Dendritic cell treated with granulocyte-macrophage colony-stimulating factor and Interleukin-4, amounts not matched to agents 40 ng/mL and 50 ng/mL, for 4 days (primary cell): ENCODE data around the gene HMCN2.
"Not testable (repeated sequence)": the region's sequence is repeated elsewhere in the genome, so short reads cannot be mapped to it uniquely, and the experiment has no call there.

Experiments
- H3K27ac Mint-ChIP-seq: one replicate; pipeline ENCODE4 v1.8.0; 2022; ENCODE audit warnings: mild to moderate bottlenecking, mixed read lengths
- H3K27me3 Mint-ChIP-seq: one replicate; pipeline ENCODE4 v1.8.0; 2022; ENCODE audit warnings: mild to moderate bottlenecking, mixed read lengths
- H3K36me3 Mint-ChIP-seq: one replicate; pipeline ENCODE4 v1.8.0; 2022; ENCODE audit warnings: low read depth, mixed read lengths
- H3K4me1 Mint-ChIP-seq: one replicate; pipeline ENCODE4 v1.8.0; 2022; ENCODE audit warnings: low read depth, mixed read lengths
- H3K4me3 Mint-ChIP-seq: one replicate; pipeline ENCODE4 v1.8.0; 2022; ENCODE audit warnings: mild to moderate bottlenecking, moderate library complexity, mixed read lengths
- H3K9me3 Mint-ChIP-seq: one replicate; pipeline ENCODE4 v1.8.0; 2022; ENCODE audit warnings: mixed read lengths
- intact Hi-C: fragments of 100-400 bp; cut with micrococcal nuclease; formaldehyde crosslinking; loops from one replicate; pipeline ENCODE4 v1.15.0; 2022

The HMCN2 gene

GRCh38 chr9:130391866-130392265 lies 126.3 kb downstream of the HMCN2 start:
- H3K4me1 Mint-ChIP-seq, result no peaks in the 10 kb centered on the region
- no peak overlapping the region for H3K27ac Mint-ChIP-seq
- intact Hi-C loops, result no loop called here
- no peak overlapping the region for H3K4me3 Mint-ChIP-seq
- no peaks in the 10 kb centered on the region for H3K9me3 Mint-ChIP-seq
- H3K27me3 Mint-ChIP-seq, result no peaks in the 10 kb centered on the region
- no peaks in the 10 kb centered on the region for H3K36me3 Mint-ChIP-seq

- Mint-ChIP-seq H3K4me3 (no peak overlapping the region), H3K27ac (no peak overlapping the region), H3K27me3 (no peaks in the 10 kb centered on the region), H3K36me3 (no peaks in the 10 kb centered on the region), H3K4me1 (no peaks in the 10 kb centered on the region), H3K9me3 (no peaks in the 10 kb centered on the region)
- intact Hi-C loops, result no loop called here
These were observed 128.1 kb downstream of the HMCN2 start for GRCh38 chr9:130393681-130394071.

GRCh38 chr9:130394320-130394719 lies 128.8 kb downstream of the HMCN2 start:
- Mint-ChIP-seq H3K36me3 (no peaks in the 10 kb centered on the region), H3K4me3 (no peak overlapping the region), H3K4me1 (no peaks in the 10 kb centered on the region), H3K27me3 (no peaks in the 10 kb centered on the region), H3K27ac (no peak overlapping the region), H3K9me3 (no peaks in the 10 kb centered on the region)
- intact Hi-C loops, result no loop called here

GRCh38 chr9:130394814-130395470 lies 129.4 kb downstream of the HMCN2 start:
- H3K27ac Mint-ChIP-seq, result no peak overlapping the region
- no peaks in the 10 kb centered on the region for H3K4me1 Mint-ChIP-seq
- H3K4me3 Mint-ChIP-seq, result no peak overlapping the region
- H3K36me3 Mint-ChIP-seq, result no peaks in the 10 kb centered on the region
- intact Hi-C loops, result no loop called here
- H3K27me3 Mint-ChIP-seq, result no peaks in the 10 kb centered on the region
- H3K9me3 Mint-ChIP-seq, result no peaks in the 10 kb centered on the region

- no peaks in the 10 kb centered on the region for H3K27me3 Mint-ChIP-seq
- intact Hi-C loops, result no loop called here
- no peaks in the 10 kb centered on the region for H3K36me3 Mint-ChIP-seq
- no peaks in the 10 kb centered on the region for H3K4me1 Mint-ChIP-seq
- H3K4me3 Mint-ChIP-seq, result no peak overlapping the region
- no peak overlapping the region for H3K27ac Mint-ChIP-seq
- no peaks in the 10 kb centered on the region for H3K9me3 Mint-ChIP-seq
These were observed 130.4 kb downstream of the HMCN2 start for GRCh38 chr9:130395810-130396435.

GRCh38 chr9:130396581-130396980 lies 131.0 kb downstream of the HMCN2 start:
- Mint-ChIP-seq H3K4me1 (no peaks in the 10 kb centered on the region), H3K27me3 (no peaks in the 10 kb centered on the region), H3K4me3 (no peak overlapping the region), H3K36me3 (no peaks in the 10 kb centered on the region), H3K27ac (no peak overlapping the region), H3K9me3 (no peaks in the 10 kb centered on the region)
- intact Hi-C loops, result no loop called here

- H3K36me3 Mint-ChIP-seq, result no peaks in the 10 kb centered on the region
- no peaks in the 10 kb centered on the region for H3K4me1 Mint-ChIP-seq
- H3K9me3 Mint-ChIP-seq, result no peaks in the 10 kb centered on the region
- no peak overlapping the region for H3K27ac Mint-ChIP-seq
- intact Hi-C loops, result no loop called here
- H3K27me3 Mint-ChIP-seq, result no peaks in the 10 kb centered on the region
- H3K4me3 Mint-ChIP-seq, result no peak overlapping the region
These were observed 133.1 kb downstream of the HMCN2 start for GRCh38 chr9:130398487-130399240.

GRCh38 chr9:130399768-130400167 lies 134.2 kb downstream of the HMCN2 start:
- no peaks in the 10 kb centered on the region for H3K4me1 Mint-ChIP-seq
- no peaks in the 10 kb centered on the region for H3K36me3 Mint-ChIP-seq
- intact Hi-C loops, result no loop called here
- H3K9me3 Mint-ChIP-seq, result no peaks in the 10 kb centered on the region
- H3K27ac Mint-ChIP-seq, result no peak overlapping the region
- H3K27me3 Mint-ChIP-seq, result no peaks in the 10 kb centered on the region
- no peak overlapping the region for H3K4me3 Mint-ChIP-seq

GRCh38 chr9:130400870-130401269 lies 135.3 kb downstream of the HMCN2 start:
- intact Hi-C loops, result no loop called here
- Mint-ChIP-seq H3K9me3 (no peaks in the 10 kb centered on the region), H3K27ac (no peak overlapping the region), H3K36me3 (no peaks in the 10 kb centered on the region), H3K4me3 (no peak overlapping the region), H3K27me3 (no peaks in the 10 kb centered on the region), H3K4me1 (no peaks in the 10 kb centered on the region)

- H3K27ac Mint-ChIP-seq, H3K9me3 Mint-ChIP-seq, intact Hi-C loops, H3K27me3 Mint-ChIP-seq, H3K4me3 Mint-ChIP-seq, H3K36me3 Mint-ChIP-seq, H3K4me1 Mint-ChIP-seq: not testable (repeated sequence)
These were observed 136.2 kb downstream of the HMCN2 start for GRCh38 chr9:130401742-130402141.

- H3K27ac Mint-ChIP-seq, result no peak overlapping the region
- no peaks in the 10 kb centered on the region for H3K9me3 Mint-ChIP-seq
- no peak overlapping the region for H3K4me3 Mint-ChIP-seq
- intact Hi-C loops, result no loop called here
- no peaks in the 10 kb centered on the region for H3K27me3 Mint-ChIP-seq
- no peaks in the 10 kb centered on the region for H3K4me1 Mint-ChIP-seq
- H3K36me3 Mint-ChIP-seq, result no peaks in the 10 kb centered on the region
These were observed 136.7 kb downstream of the HMCN2 start for GRCh38 chr9:130402243-130402642.

- no peaks in the 10 kb centered on the region for H3K36me3 Mint-ChIP-seq
- H3K9me3 Mint-ChIP-seq, result no peaks in the 10 kb centered on the region
- H3K27me3 Mint-ChIP-seq, result no peaks in the 10 kb centered on the region
- H3K4me1 Mint-ChIP-seq, result no peaks in the 10 kb centered on the region
- no peak overlapping the region for H3K4me3 Mint-ChIP-seq
- intact Hi-C loops, result no loop called here
- no peak overlapping the region for H3K27ac Mint-ChIP-seq
These were observed 137.3 kb downstream of the HMCN2 start for GRCh38 chr9:130402645-130403440.

- intact Hi-C loops, result no loop called here
These were observed 140.2 kb downstream of the HMCN2 start for GRCh38 chr9:130405657-130406257.

More at GRCh38 chr9:130405657-130406257, 140.2 kb downstream of the HMCN2 start:
- Mint-ChIP-seq H3K4me3 (no peak overlapping the region), H3K4me1 (no peaks in the 10 kb centered on the region), H3K9me3 (no peaks in the 10 kb centered on the region), H3K36me3 (no peaks in the 10 kb centered on the region), H3K27me3 (peaks cover 2% of the 10 kb centered on the region), H3K27ac (no peak overlapping the region)
